HL-60 (cell line): ENCODE measurements around the gene FILIP1L.

Experiments used
- POLR2AphosphoS5 ChIP-seq: IDR thresholded peaks from 2 replicates; pipeline ENCODE4 v1.6.1; 2012; ENCODE audit warnings: low read depth
- TF ChIP-seq, protein P1 (sequence below): IDR thresholded peaks from one replicate; pipeline ENCODE4 v1.5.1; 2011; ENCODE audit warnings: low read length, control low read depth, inconsistent platforms; ENCODE audit not compliant: insufficient read depth
- TF ChIP-seq, protein P2 (sequence below): IDR thresholded peaks from 2 replicates; pipeline ENCODE4 v1.6.1; 2012; ENCODE audit warnings: low read depth; ENCODE audit not compliant: insufficient replicate concordance

GRCh38 chr3:100151024-100151707, 36.9 kb upstream of the FILIP1L start:
- TF ChIP-seq, protein P1, sequence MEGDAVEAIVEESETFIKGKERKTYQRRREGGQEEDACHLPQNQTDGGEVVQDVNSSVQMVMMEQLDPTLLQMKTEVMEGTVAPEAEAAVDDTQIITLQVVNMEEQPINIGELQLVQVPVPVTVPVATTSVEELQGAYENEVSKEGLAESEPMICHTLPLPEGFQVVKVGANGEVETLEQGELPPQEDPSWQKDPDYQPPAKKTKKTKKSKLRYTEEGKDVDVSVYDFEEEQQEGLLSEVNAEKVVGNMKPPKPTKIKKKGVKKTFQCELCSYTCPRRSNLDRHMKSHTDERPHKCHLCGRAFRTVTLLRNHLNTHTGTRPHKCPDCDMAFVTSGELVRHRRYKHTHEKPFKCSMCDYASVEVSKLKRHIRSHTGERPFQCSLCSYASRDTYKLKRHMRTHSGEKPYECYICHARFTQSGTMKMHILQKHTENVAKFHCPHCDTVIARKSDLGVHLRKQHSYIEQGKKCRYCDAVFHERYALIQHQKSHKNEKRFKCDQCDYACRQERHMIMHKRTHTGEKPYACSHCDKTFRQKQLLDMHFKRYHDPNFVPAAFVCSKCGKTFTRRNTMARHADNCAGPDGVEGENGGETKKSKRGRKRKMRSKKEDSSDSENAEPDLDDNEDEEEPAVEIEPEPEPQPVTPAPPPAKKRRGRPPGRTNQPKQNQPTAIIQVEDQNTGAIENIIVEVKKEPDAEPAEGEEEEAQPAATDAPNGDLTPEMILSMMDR, result no peak
- TF ChIP-seq, protein P2, sequence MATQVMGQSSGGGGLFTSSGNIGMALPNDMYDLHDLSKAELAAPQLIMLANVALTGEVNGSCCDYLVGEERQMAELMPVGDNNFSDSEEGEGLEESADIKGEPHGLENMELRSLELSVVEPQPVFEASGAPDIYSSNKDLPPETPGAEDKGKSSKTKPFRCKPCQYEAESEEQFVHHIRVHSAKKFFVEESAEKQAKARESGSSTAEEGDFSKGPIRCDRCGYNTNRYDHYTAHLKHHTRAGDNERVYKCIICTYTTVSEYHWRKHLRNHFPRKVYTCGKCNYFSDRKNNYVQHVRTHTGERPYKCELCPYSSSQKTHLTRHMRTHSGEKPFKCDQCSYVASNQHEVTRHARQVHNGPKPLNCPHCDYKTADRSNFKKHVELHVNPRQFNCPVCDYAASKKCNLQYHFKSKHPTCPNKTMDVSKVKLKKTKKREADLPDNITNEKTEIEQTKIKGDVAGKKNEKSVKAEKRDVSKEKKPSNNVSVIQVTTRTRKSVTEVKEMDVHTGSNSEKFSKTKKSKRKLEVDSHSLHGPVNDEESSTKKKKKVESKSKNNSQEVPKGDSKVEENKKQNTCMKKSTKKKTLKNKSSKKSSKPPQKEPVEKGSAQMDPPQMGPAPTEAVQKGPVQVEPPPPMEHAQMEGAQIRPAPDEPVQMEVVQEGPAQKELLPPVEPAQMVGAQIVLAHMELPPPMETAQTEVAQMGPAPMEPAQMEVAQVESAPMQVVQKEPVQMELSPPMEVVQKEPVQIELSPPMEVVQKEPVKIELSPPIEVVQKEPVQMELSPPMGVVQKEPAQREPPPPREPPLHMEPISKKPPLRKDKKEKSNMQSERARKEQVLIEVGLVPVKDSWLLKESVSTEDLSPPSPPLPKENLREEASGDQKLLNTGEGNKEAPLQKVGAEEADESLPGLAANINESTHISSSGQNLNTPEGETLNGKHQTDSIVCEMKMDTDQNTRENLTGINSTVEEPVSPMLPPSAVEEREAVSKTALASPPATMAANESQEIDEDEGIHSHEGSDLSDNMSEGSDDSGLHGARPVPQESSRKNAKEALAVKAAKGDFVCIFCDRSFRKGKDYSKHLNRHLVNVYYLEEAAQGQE, result no peak
- no peak for TF ChIP-seq POLR2AphosphoS5
